ENCODE results near the gene TTC16. TPM values are rescaled to one million over a fixed set of nuclear protein-coding genes. Genes with fewer than 3 reads are reported as not detected.

TTC16 gene
- total RNA-seq, 1 donor from 2014 or later, result 1.3 TPM

DNA sequence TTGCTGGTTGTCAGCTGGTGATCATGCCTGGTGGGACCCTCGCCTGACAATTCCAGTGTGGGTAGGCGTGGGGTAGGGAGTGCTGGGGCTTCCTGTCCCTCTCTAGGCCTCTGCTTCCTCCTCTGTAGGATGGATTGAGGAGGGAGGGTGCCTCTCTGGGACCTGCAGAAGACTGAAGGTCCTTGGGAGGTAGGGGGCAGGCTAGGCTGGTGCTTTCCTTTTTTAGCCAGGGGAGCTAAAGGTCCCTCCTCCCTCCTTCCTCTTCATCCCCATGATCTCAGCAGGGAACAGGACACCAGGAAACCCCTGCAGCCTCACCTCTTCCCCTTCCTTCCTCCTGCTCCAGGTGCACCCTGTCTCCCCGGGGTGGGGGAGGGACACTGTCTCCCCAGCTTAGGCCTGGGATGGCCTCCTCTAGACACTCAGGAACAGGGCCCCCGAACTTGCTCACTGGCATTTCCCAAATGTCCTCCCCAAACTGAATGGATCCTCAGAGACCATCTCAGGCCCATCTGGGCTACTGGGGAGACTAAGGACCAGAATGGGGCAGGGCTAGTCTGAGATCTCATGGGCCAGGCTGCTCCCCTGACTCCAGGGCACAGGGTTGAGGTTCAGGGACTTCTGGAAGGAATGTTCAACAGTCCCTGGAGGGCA, 54.2 kb downstream of the TTC16 start:
- TF ChIP-seq, protein P1, sequence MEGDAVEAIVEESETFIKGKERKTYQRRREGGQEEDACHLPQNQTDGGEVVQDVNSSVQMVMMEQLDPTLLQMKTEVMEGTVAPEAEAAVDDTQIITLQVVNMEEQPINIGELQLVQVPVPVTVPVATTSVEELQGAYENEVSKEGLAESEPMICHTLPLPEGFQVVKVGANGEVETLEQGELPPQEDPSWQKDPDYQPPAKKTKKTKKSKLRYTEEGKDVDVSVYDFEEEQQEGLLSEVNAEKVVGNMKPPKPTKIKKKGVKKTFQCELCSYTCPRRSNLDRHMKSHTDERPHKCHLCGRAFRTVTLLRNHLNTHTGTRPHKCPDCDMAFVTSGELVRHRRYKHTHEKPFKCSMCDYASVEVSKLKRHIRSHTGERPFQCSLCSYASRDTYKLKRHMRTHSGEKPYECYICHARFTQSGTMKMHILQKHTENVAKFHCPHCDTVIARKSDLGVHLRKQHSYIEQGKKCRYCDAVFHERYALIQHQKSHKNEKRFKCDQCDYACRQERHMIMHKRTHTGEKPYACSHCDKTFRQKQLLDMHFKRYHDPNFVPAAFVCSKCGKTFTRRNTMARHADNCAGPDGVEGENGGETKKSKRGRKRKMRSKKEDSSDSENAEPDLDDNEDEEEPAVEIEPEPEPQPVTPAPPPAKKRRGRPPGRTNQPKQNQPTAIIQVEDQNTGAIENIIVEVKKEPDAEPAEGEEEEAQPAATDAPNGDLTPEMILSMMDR (IDR thresholded peaks at IDR 0.05), result no peak
- DNase-seq, result no peak
- H3K9me3 ChIP-seq, result no peaks in the 10 kb centered on the region
- peaks cover 63% of the 10 kb centered on the region for H3K4me1 ChIP-seq
- no peaks in the 10 kb centered on the region for H3K27me3 ChIP-seq (ENCODE audit: low read depth)
- no peak for ATAC-seq
- H3K4me3 ChIP-seq, result peak overlapping the region; percentile 68
- intact Hi-C loops (cut with DNase I), result no loop called here
- H3K36me3 ChIP-seq, result peaks cover 15% of the 10 kb centered on the region
- peak overlapping the region; percentile 89 for H3K27ac ChIP-seq

DNA sequence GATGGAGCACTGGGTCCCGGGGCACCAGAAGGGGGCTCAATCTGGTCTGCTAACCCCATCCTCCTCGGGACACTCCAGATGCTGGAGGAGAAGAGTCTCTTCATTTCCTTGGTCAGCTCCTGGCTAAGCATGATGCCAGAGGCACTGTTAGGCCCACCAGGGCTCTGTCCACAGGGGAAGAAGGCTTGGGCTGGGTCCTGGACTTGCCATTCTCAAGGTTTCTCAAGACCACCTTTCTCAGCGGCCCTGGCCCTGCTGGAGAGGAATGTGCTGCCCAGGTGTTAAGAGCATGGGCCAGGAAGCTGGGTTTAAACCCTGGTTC, 54.7 kb downstream of the TTC16 start:
- TF ChIP-seq, protein P1 (IDR thresholded peaks at IDR 0.05), result no peak
- Histone ChIP-seq H3K27ac (peak overlapping the region; percentile 89), H3K27me3 (ENCODE audit: low read depth) (no peaks in the 10 kb centered on the region), H3K4me1 (peaks cover 58% of the 10 kb centered on the region), H3K4me3 (peak overlapping the region; percentile 68), H3K9me3 (no peaks in the 10 kb centered on the region), H3K36me3 (peaks cover 15% of the 10 kb centered on the region)
- intact Hi-C loops (cut with DNase I), result no loop called here
- no peak for ATAC-seq
- DNase-seq, result no peak

DNA sequence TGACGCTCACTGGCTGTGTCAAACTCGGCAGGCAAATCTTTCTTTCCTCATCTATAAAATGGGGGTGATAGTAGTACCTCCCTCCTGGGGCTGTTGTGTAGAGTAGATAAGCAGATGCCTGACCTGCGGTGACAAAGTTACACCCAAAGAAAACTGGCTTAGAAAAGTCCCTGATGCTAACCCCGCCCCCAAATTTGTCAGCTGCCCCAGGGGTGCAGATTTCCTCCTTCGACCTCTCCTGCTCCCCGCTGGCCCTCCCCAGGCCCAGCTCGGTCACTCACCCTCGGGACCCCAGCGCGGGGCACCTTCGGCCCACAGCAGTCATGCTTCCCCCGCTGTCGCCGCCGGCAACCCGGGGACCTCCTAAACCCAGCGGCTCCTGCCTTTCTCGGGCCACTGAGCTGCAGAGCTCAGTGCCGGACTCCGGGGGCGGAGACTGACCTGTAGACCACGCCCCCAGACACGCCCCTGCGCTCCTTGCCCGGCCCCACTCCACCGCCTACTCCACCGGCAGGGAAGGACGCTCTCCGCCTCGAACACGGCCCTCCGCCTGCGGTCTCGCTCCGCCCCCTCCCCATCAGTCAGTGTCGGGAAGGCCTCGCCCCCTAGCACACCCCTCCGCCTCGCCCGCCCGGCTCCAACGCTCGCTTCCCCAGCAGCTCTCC, 55.2 kb downstream of the TTC16 start:
- peak; percentile 98 for ATAC-seq
- peaks cover 15% of the 10 kb centered on the region for H3K36me3 ChIP-seq
- peaks cover 53% of the 10 kb centered on the region for H3K4me1 ChIP-seq
- peak overlapping the region; percentile 68 for H3K4me3 ChIP-seq
- peak; percentile 99 for DNase-seq
- H3K27me3 ChIP-seq (ENCODE audit: low read depth), result no peaks in the 10 kb centered on the region
- H3K9me3 ChIP-seq, result no peaks in the 10 kb centered on the region
- intact Hi-C loops (cut with DNase I), result no loop called here
- peak overlapping the region; percentile 89 for H3K27ac ChIP-seq
- TF ChIP-seq, protein P1 (IDR thresholded peaks at IDR 0.05), result no peak

DNA sequence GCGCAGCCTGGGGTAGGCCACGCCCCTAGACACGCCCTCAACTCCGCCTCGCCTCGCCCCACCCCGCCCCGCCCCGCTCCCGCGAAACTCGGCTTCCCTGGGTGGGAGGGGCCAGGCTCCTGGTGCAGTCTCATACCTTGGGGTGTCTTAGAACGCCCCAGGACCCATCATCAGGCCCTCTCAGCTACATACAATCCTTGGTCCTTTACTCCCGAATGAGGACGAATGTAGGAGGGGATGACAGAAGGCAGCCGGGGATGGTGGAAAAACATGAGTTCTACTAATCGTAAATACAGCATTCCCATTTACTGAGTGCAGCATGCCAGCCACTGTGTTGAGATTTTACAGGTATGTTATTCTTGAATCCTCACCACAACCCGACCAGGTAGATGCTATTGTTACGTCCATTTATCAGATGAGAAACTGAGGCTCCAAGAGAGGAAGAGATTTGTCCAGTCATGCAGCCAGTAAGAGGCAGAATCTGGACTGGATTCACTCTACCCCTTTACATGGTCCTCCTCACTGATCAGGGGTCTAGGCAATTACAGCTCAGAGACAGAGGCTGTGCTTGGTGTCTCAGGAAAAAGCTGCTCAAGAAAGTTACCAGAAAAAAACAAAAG, 55.8 kb downstream of the TTC16 start:
- Histone ChIP-seq H3K27me3 (ENCODE audit: low read depth) (no peaks in the 10 kb centered on the region), H3K4me3 (peak overlapping the region; percentile 68), H3K36me3 (peaks cover 8% of the 10 kb centered on the region), H3K27ac (no peak overlapping the region), H3K4me1 (peaks cover 46% of the 10 kb centered on the region), H3K9me3 (no peaks in the 10 kb centered on the region)
- TF ChIP-seq, protein P1 (IDR thresholded peaks at IDR 0.05), result no peak
- DNase-seq, result no peak
- intact Hi-C loops (cut with DNase I), result no loop called here
- no peak for ATAC-seq

DNA sequence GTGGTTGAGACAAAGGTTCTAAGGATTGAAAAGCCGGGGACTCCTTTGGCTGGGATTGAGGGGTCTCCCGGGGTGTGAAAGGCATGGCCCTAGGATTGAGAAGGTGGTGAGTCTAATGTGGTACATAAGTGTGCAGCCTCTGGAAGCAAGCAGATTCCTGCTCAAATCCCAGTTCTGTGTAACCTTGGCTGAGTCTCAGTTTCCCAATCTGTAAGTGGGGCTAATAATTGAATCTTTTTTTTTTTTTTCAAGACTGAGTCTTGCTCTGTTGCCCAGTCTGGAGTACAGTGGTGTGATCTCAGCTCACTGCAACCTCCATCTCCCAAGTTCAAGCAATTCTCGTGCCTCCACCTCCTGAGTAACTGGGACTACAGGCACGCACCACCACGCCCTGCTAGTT, 56.7 kb downstream of the TTC16 start:
- no peak for DNase-seq
- H3K36me3 ChIP-seq, result peaks cover 3% of the 10 kb centered on the region
- intact Hi-C loops (cut with DNase I), result no loop called here
- peaks cover 37% of the 10 kb centered on the region for H3K4me1 ChIP-seq
- H3K9me3 ChIP-seq, result no peaks in the 10 kb centered on the region
- no peak overlapping the region for H3K27ac ChIP-seq
- no peak overlapping the region for H3K4me3 ChIP-seq
- TF ChIP-seq, protein P1 (IDR thresholded peaks at IDR 0.05), result no peak
- H3K27me3 ChIP-seq (ENCODE audit: low read depth), result no peaks in the 10 kb centered on the region
- no peak for ATAC-seq

All from lower lobe of right lung (tissue), 2 donors.